ENCODE measurements around the gene PRR29. TPM values are rescaled to one million over a fixed set of nuclear protein-coding genes. Genes with fewer than 3 reads are reported as not detected.

PRR29 gene
- total RNA-seq, 1 experiment from 2014 or later: 0.85 TPM

GRCh38 chr17:64038331-64039105 is 40.4 kb downstream of the PRR29 start:
- no peak for ATAC-seq
- H3K4me3 Mint-ChIP-seq: no peak overlapping the region
- no peaks in the 10 kb centered on the region for H3K27me3 Mint-ChIP-seq (ENCODE audit: low read depth)
- H3K27ac Mint-ChIP-seq: no peak overlapping the region
- H3K4me1 Mint-ChIP-seq: 0 out of 2 replicates have a peak, but pooled peaks cover 3% of the 10 kb centered on the region
- ChIA-PET CTCF (interaction anchor here (1.0 to 2.2 kb wide), 5 partner anchors 9 to 95 kb away, joined by 3 to 13 read pairs (median 4); no protein-coding TSS in a partner anchor), POLR2A (no interaction called here)
- no peak for TF ChIP-seq ARID4B (CRISPR knock-in tag; IDR thresholded peaks at IDR 0.05; ENCODE audit: borderline replicate concordance)
- TF ChIP-seq RORB (CRISPR knock-in tag; IDR thresholded peaks at IDR 0.05): no peak
- no peak for TF ChIP-seq CTCF (IDR thresholded peaks at IDR 0.05)
- no peak for TF ChIP-seq ZNF317 (CRISPR knock-in tag; IDR thresholded peaks at IDR 0.05; ENCODE audit: borderline replicate concordance, low read depth)
- TF ChIP-seq ATF1 (CRISPR knock-in tag; IDR thresholded peaks at IDR 0.05): no peak
- TF ChIP-seq ELF4 (CRISPR knock-in tag; IDR thresholded peaks at IDR 0.05; ENCODE audit: low read depth): no peak
- no peak for TF ChIP-seq GRHL2 (CRISPR knock-in tag; IDR thresholded peaks at IDR 0.05; ENCODE audit: insufficient replicate concordance, severe bottlenecking)
- no peak for TF ChIP-seq ZNF281 (CRISPR knock-in tag; IDR thresholded peaks at IDR 0.05)
- H3K36me3 Mint-ChIP-seq: no peaks in the 10 kb centered on the region
- H3K9me3 Mint-ChIP-seq: no peaks in the 10 kb centered on the region
- DNase-seq (ENCODE audit: low spot score): no peak

- H3K27me3 Mint-ChIP-seq (ENCODE audit: low read depth): no peaks in the 10 kb centered on the region
- DNase-seq (ENCODE audit: low spot score) (no peak), ATAC-seq (no peak)
- H3K36me3 Mint-ChIP-seq: no peaks in the 10 kb centered on the region
- H3K4me1 Mint-ChIP-seq: 0 out of 2 replicates have a peak, but pooled peaks cover 3% of the 10 kb centered on the region
- CTCF ChIA-PET: interaction anchor here (1.0 to 2.2 kb wide), 4 partner anchors 10 to 49 kb away, joined by 3 to 13 read pairs (median 4); no protein-coding TSS in a partner anchor
- H3K4me3 Mint-ChIP-seq: no peak overlapping the region
- POLR2A ChIA-PET: no interaction called here
- no peak overlapping the region for H3K27ac Mint-ChIP-seq
- no peak for TF ChIP-seq RORB (CRISPR knock-in tag; IDR thresholded peaks at IDR 0.05)
- TF ChIP-seq GABPB1 (CRISPR knock-in tag; IDR thresholded peaks at IDR 0.05): no peak
- TF ChIP-seq MLX (CRISPR knock-in tag; IDR thresholded peaks at IDR 0.05): no peak
- no peak for TF ChIP-seq TP53 (CRISPR knock-in tag; IDR thresholded peaks at IDR 0.05)
- TF ChIP-seq TCF7 (CRISPR knock-in tag; IDR thresholded peaks at IDR 0.05; ENCODE audit: low read depth): no peak
- TF ChIP-seq E2F4 (CRISPR knock-in tag; IDR thresholded peaks at IDR 0.05; ENCODE audit: borderline replicate concordance, low read depth): no peak
- no peak for TF ChIP-seq CREB1 (CRISPR knock-in tag; IDR thresholded peaks at IDR 0.05)
- no peak for TF ChIP-seq CTCF (IDR thresholded peaks at IDR 0.05)
- no peaks in the 10 kb centered on the region for H3K9me3 Mint-ChIP-seq
Measured at GRCh38 chr17:64039106-64039400, 40.9 kb downstream of the PRR29 start.

All from WTC11 (cell line).